ENCODE measurements around the gene ANKDD1A.

The ANKDD1A gene

GRCh38 chr15:64896371-64897069, 15.2 kb upstream of the ANKDD1A start:
- DNase-seq, result no peak

- DNase-seq, result no peak
These were observed 14.2 kb upstream of the ANKDD1A start for GRCh38 chr15:64897345-64897985.

- DNase-seq, result no peak
These were observed 13.3 kb upstream of the ANKDD1A start for GRCh38 chr15:64898406-64898805.

GRCh38 chr15:64901141-64901540, 10.6 kb upstream of the ANKDD1A start:
- no peak for DNase-seq

GRCh38 chr15:64901914-64902313, 9.8 kb upstream of the ANKDD1A start:
- DNase-seq, result no peak

GRCh38 chr15:64902863-64903262, 8.8 kb upstream of the ANKDD1A start:
- no peak for DNase-seq

GRCh38 chr15:64903326-64903950, 8.3 kb upstream of the ANKDD1A start:
- DNase-seq, result no peak

GRCh38 chr15:64904189-64904588, 7.5 kb upstream of the ANKDD1A start:
- no peak for DNase-seq

GRCh38 chr15:64905119-64905831, 6.4 kb upstream of the ANKDD1A start:
- no peak for DNase-seq

- DNase-seq, result no peak
These were observed 5.8 kb upstream of the ANKDD1A start for GRCh38 chr15:64905941-64906340.

GRCh38 chr15:64906402-64906801, 5.3 kb upstream of the ANKDD1A start:
- DNase-seq, result no peak

- no peak for DNase-seq
These were observed 3.7 kb upstream of the ANKDD1A start for GRCh38 chr15:64907991-64908390.

GRCh38 chr15:64909546-64909945, 2.2 kb upstream of the ANKDD1A start:
- no peak for DNase-seq

- DNase-seq, result no peak
These were observed 950 bp downstream of the ANKDD1A start for GRCh38 chr15:64912379-64913325.

GRCh38 chr15:64915518-64916227, 4.0 kb downstream of the ANKDD1A start:
- no peak for DNase-seq

GRCh38 chr15:64916365-64916764, 4.7 kb downstream of the ANKDD1A start:
- DNase-seq, result no peak

GRCh38 chr15:64917211-64917610, 5.5 kb downstream of the ANKDD1A start:
- no peak for DNase-seq

- no peak for DNase-seq
These were observed 8.0 kb downstream of the ANKDD1A start for GRCh38 chr15:64919721-64920120.

- DNase-seq, result no peak
These were observed 10.0 kb downstream of the ANKDD1A start for GRCh38 chr15:64921711-64922110.

GRCh38 chr15:64923546-64923945, 11.8 kb downstream of the ANKDD1A start:
- no peak for DNase-seq

Data from COR-L47 (cell line).